Mucosa of stomach (tissue), 1 donor: ENCODE data around the gene PAK1IP1.
"Not testable (repeated sequence)": the region's sequence is repeated elsewhere in the genome, so short reads cannot be mapped to it uniquely, and the experiment has no call there.

Source experiments
- H3K27me3 ChIP-seq: one replicate; pipeline ENCODE4 v1.7.0; 2013; ENCODE audit warnings: mild to moderate bottlenecking, low read length; ENCODE audit not compliant: control insufficient read depth, insufficient read depth
- H3K36me3 ChIP-seq: one replicate; pipeline ENCODE4 v1.7.0; 2013; ENCODE audit warnings: low read length; ENCODE audit not compliant: control insufficient read depth, insufficient read depth
- H3K4me1 ChIP-seq: one replicate; pipeline ENCODE4 v1.7.0; 2013; ENCODE audit warnings: mild to moderate bottlenecking, low read length; ENCODE audit not compliant: control insufficient read depth, insufficient read depth
- H3K4me3 ChIP-seq: one replicate; pipeline ENCODE4 v1.7.0; 2013; ENCODE audit warnings: low read length
- H3K9ac ChIP-seq: one replicate; pipeline ENCODE4 v1.7.0; 2013; ENCODE audit warnings: mild to moderate bottlenecking, low read length, moderate library complexity
- H3K9me3 ChIP-seq: one replicate; pipeline ENCODE4 v1.7.0; 2013; ENCODE audit warnings: mild to moderate bottlenecking, low read length, moderate library complexity; ENCODE audit not compliant: control insufficient read depth
- donor health status: Pancreatic carcinoma.

Gene PAK1IP1

GRCh38 chr6:10750568-10750967 lies 55.8 kb downstream of the PAK1IP1 start:
- H3K4me3 ChIP-seq, H3K9me3 ChIP-seq, H3K27me3 ChIP-seq, H3K36me3 ChIP-seq, H3K9ac ChIP-seq: not testable (repeated sequence)
- H3K4me1 ChIP-seq, result peaks cover 24% of the 10 kb centered on the region

GRCh38 chr6:10751757-10752156 lies 57.0 kb downstream of the PAK1IP1 start:
- H3K4me3 ChIP-seq, H3K9ac ChIP-seq, H3K27me3 ChIP-seq, H3K36me3 ChIP-seq, H3K9me3 ChIP-seq: not testable (repeated sequence)
- peaks cover 22% of the 10 kb centered on the region for H3K4me1 ChIP-seq

- Histone ChIP-seq H3K36me3 (no peaks in the 10 kb centered on the region), H3K9ac (no peak overlapping the region), H3K4me1 (no peaks in the 10 kb centered on the region), H3K27me3 (no peaks in the 10 kb centered on the region), H3K4me3 (no peak overlapping the region), H3K9me3 (no peaks in the 10 kb centered on the region)
These were observed 61.3 kb downstream of the PAK1IP1 start for GRCh38 chr6:10756085-10756484.
